Hematopoietic multipotent progenitor cell treated with erythropoietin and hydrocortisone succinate and interleukin-3 and kit ligand, for 8 days (in vitro differentiated cells): ENCODE results near the gene MLANA.

ENCODE experiments used
- DNase-seq: peaks from one replicate; pipeline ENCODE4 v3.0.0-alpha.2; 2015

Gene MLANA, protein sequence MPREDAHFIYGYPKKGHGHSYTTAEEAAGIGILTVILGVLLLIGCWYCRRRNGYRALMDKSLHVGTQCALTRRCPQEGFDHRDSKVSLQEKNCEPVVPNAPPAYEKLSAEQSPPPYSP

GRCh38 chr9:5890641-5891040 lies at the start of gene MLANA:
Gene MLANA (plus strand): TSS chr9:5890889. CDS start chr9:5892475, 1,586 bp downstream.
- no peak for DNase-seq

- no peak for DNase-seq
These were observed 48.7 kb upstream of the MLANA start for GRCh38 chr9:5841771-5842573.

- no peak for DNase-seq
These were observed 47.5 kb upstream of the MLANA start for GRCh38 chr9:5842929-5843793.

- DNase-seq, result no peak
These were observed 46.8 kb upstream of the MLANA start for GRCh38 chr9:5843794-5844471.

- DNase-seq, result no peak
These were observed 45.5 kb upstream of the MLANA start for GRCh38 chr9:5845157-5845531.

DNA sequence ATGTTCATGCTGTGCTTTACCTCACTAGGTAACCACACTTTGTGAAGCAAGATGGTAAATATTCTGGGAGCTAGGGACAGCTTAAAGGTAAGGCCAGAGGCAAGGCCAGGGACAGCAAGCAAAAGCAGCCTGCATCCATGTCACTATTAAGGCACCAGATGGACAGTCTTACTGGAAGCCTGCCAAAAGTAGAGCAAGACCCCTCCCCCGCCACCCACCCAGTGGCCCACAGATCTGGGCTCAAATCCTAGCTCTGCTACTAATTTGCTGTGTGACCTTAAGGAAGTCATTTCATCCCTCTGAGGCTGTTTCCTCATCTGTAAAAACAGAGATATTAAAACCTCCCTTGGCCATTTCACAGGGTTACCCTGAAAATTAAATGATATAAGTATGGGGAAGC lies 44.6 kb upstream of the MLANA start:
- DNase-seq, result no peak

DNA sequence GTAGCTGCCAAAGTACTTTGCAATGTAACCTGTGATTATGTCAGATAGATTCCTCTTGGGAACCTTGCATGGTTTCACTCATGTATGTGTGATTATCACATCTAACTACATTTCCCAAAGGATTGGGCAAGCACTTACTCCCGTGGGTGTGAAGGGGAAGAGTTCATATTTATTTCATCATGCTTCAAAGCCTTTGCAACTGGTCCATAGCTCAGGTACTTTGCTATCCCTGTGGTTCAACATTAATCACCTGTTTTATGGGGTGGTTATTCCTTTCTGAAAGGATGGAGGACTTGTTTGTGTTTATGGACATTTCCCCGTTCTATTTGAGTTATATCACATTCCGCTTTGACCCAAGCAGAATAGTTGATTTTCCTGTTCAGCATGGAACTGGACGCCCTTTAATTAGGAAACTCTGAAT lies 44.2 kb upstream of the MLANA start:
- no peak for DNase-seq

DNA sequence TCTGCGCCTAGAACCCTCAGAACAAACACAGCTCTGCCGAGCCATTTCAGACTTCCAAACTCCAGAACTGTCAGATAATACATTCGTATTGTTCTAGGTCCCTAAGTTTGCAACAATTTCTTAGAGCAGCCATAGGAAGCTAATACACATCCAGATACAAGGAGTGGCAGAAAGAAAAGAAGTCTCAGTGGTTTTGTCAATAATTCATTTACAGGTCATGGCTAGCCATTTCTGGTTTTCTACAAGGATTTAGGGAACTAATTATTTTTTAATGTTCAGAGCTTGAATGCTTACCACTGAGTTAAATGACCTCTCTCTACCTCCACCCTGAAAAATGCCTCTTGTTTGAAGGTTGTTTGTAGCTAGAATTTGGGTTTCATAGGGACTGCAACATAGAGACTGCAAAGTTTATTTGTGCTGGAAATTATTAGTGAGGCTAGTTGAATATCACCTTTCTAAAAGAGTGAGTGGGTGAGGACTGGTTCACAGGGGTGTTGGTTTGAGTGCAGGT lies 42.3 kb upstream of the MLANA start:
- DNase-seq, result no peak

DNA sequence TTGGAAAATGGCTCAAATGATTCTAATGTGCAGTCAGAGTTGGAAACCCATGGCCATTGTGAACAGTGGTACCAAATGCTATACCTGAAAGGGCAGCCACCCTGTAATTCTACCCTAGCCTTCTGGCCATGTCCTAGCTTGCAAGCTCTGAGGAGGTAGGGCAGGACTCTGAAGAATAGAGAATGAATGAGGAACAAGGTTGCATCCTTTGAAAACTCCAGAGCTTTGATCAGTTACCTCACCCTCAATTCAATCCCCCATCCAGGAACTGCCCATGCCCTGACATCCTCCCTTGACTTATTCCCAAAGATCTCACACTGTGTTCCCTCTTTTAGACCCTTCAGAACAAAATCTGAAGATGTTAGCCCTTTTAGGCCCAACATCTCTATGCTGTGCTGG lies 40.0 kb upstream of the MLANA start:
- DNase-seq, result no peak

DNA sequence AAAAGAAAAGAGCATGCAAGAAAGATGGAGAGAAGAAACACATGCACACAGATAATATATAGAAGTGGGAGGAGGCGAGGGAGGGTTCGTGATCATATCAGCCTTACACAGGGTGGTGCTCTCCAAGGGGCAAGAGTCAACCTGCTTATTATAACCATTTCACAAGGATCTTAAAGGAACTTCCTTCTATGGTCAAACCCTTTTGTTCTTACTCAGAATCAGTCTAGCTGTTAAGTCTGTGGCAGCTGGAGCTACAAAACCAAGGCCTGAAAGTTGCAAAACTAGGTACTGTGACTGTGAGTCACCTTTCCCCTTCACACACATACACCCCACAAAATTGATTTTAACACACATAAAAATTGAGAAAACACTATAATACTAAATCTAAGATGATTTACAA lies 39.2 kb upstream of the MLANA start:
- DNase-seq, result peak; percentile 49

GRCh38 chr9:5852987-5853386 lies 37.7 kb upstream of the MLANA start:
- no peak for DNase-seq

DNA sequence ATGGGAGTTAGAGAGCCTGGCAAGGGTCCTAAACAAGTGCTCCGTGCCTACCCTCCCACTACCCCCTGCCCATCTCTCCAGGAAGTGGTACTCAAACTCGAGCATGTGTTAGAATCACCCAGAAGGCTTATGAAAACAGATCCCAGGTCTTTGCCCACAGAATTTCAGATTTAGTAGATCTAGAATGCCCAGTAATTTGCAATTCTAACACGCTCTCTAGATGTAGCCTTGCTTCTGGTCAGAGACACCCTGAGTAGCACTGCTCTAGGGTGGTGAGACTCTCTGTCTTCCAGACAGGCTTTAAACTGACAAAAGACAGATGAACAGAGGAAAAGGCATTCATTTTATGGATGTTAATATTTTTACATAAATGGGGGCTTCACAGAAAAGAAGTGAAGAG lies 37.1 kb upstream of the MLANA start:
- DNase-seq, result no peak

GRCh38 chr9:5854063-5854790 lies 36.5 kb upstream of the MLANA start:
- no peak for DNase-seq

- no peak for DNase-seq
These were observed 32.8 kb upstream of the MLANA start for GRCh38 chr9:5857928-5858327.

- no peak for DNase-seq
These were observed 31.9 kb upstream of the MLANA start for GRCh38 chr9:5858833-5859232.

GRCh38 chr9:5863092-5863746 lies 27.5 kb upstream of the MLANA start:
- peak; percentile 84 for DNase-seq

DNA sequence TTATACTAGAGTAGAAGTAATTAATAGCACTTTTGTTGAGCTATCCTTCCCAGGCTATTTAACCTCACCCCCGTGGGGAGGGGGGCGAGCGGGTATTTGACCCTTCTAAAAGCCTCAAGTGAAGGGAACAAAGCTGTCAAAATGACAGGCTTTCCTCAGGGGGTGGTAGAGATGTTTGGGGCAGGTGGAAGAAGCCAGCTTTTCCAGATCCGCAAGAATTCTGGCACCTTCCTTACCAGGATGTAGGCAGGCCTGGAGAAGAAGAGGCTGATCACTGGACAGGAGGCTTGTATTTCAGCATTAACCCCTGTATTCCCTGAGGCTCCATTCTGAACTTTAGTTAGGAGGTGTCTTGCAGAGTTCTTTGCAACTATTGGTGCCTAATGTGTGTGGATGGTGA lies 26.2 kb upstream of the MLANA start:
- no peak for DNase-seq

DNA sequence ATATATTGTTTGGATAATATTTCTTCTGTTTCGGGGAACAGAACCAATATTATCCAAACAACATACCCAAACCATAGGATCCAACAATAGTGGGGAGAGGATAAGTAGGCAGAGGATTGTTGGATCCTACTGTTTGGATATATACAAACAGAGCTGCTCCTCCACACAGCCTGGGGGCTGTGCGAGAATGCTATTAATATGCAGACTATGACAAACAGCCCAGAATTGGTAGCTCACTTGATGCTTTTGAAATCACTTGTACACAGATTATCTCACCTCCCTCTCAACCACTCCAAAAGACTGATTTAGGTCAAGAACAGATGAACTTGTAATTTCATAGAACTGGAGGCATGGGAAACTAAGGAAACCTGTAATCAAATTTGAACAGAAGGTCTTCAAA lies 24.4 kb upstream of the MLANA start:
- DNase-seq, result no peak

DNA sequence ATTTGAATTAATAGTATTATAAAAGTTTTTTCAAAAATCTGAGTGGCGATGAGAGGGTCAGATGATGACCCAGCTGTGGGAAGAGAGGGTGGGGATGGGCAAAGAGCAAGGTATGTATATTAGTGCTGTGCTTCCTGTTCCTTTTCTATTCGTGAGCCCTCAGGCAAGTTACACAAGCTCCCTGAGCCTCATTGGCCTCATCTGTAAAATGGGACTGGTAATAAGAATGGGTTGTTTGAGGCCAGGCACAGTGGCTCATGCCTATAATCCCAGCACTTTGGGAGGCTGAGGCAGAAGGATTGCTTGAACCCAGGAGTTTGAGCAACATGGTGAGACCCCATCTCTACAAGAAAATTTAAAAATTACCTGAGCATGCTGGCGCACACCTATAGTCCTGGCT lies 24.0 kb upstream of the MLANA start:
- no peak for DNase-seq

GRCh38 chr9:5868235-5868634 lies 22.5 kb upstream of the MLANA start:
- DNase-seq, result no peak

GRCh38 chr9:5869315-5870019 lies 21.2 kb upstream of the MLANA start:
- DNase-seq, result peak; percentile 45
